Coronary artery (tissue), 2 donors: ENCODE measurements around the gene PDCD1.
"Not testable (repeated sequence)": the region's sequence is repeated elsewhere in the genome, so short reads cannot be mapped to it uniquely, and the experiment has no call there.

Experiments used
- DNase-seq: peaks from one replicate; pipeline ENCODE4 v3.0.0-alpha.2; 2017; ENCODE audit warnings: low spot score
- H3K27ac ChIP-seq, 2 donors: fragments of 200-600 bp; sonication (generic); one replicate each; pipeline ENCODE4 v1.5.1; 2016 to 2019
- H3K4me3 ChIP-seq: fragments of 200-600 bp; sonication (generic); 2 replicates; pipeline ENCODE4 v1.5.1; 2016; ENCODE audit warnings: mild to moderate bottlenecking, moderate library complexity
- TF ChIP-seq, protein P1 (sequence below): fragments of 200-600 bp; sonication (generic); IDR thresholded peaks from one replicate; pipeline ENCODE4 v1.5.1; 2019; ENCODE audit warnings: antibody characterized with exemption

Gene PDCD1

DNA sequence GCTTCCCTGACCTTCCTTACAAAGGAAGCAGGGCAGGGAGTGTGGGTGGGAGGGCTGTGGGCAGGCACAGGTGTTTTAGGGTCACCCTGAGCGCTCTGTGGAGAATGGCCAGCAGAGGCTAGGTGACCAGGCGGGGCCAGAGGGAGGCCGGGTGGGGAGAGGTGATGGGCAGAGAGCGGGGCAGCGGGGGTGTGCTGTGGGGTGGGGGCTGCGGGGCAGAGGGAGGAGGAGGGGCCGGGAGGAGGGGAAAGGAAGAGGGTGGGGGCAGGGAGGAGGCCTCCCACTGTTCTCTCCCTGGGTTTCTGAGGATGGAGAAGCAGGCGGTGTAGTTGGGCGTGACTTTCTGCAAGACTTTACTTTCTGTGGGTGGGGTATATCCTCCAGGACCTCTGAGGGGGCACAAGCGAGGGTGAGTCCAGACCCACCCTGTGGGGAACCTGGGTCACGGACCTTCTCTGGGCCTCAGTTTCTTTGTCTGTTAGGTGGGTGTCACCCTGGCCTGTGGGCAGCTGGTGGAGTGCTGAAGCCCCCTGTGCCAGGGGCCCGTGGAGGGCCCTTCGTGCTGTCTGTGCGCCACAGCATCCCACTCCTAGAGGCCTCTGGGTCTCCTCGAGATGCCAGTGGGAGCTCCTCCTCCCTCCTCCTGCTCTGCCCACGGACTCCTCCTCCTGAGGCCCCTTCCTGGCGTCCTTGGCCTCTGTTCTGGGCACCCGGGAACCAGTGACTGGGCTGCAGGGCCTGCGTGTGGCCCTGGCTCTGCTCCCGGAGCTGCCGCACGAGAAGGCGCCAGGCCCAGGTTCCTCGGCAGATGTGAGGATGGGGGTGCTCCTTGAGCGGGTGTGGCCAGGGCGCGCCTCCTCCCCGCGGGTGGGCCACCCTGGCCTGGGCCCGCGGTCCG, 56.0 kb downstream of the PDCD1 start:
- Histone ChIP-seq H3K4me3 (peak overlapping the region; percentile 77), H3K27ac (no peak overlapping the region)
- TF ChIP-seq, protein P1, sequence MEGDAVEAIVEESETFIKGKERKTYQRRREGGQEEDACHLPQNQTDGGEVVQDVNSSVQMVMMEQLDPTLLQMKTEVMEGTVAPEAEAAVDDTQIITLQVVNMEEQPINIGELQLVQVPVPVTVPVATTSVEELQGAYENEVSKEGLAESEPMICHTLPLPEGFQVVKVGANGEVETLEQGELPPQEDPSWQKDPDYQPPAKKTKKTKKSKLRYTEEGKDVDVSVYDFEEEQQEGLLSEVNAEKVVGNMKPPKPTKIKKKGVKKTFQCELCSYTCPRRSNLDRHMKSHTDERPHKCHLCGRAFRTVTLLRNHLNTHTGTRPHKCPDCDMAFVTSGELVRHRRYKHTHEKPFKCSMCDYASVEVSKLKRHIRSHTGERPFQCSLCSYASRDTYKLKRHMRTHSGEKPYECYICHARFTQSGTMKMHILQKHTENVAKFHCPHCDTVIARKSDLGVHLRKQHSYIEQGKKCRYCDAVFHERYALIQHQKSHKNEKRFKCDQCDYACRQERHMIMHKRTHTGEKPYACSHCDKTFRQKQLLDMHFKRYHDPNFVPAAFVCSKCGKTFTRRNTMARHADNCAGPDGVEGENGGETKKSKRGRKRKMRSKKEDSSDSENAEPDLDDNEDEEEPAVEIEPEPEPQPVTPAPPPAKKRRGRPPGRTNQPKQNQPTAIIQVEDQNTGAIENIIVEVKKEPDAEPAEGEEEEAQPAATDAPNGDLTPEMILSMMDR = no peak
- peak; percentile 69 for DNase-seq

DNA sequence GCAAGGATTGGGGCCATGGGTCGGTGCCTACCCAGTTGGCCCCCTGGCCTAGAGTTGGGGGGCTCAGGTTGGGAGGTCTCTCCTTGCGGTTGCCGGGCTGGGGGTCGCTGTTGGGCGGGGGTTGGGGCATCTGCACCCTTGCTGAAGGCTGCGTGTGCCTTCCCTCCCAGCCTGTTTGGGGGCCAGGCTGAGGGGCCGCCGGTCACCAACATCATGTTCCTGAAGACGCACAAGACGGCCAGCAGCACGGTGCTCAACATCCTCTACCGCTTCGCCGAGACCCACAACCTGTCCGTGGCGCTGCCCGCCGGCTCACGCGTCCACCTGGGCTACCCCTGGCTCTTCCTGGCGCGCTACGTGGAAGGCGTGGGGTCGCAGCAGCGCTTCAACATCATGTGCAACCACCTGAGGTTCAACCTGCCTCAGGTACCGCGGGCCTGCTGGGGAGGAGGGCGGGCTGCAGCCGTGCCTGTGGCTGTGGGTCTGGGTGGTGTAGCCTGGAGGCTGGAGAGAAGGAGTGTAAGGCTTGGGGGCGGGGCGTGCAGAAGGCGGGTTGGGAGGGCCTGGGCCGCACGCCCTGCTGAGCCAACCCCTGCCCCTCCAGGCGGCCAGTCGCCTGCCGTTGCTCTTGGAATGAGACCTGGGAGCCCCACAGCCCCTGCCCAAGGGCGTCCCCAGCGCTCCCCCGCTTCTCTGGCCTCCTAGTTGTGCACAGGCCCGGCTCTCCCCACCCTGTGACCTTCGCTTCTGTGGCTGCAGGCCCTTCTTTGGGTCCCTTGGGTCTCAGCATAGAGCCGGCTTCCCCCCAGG, 56.9 kb downstream of the PDCD1 start:
- DNase-seq = no peak
- Histone ChIP-seq H3K27ac (no peak overlapping the region), H3K4me3 (no peak overlapping the region)
- TF ChIP-seq, protein P1 = no peak

DNA sequence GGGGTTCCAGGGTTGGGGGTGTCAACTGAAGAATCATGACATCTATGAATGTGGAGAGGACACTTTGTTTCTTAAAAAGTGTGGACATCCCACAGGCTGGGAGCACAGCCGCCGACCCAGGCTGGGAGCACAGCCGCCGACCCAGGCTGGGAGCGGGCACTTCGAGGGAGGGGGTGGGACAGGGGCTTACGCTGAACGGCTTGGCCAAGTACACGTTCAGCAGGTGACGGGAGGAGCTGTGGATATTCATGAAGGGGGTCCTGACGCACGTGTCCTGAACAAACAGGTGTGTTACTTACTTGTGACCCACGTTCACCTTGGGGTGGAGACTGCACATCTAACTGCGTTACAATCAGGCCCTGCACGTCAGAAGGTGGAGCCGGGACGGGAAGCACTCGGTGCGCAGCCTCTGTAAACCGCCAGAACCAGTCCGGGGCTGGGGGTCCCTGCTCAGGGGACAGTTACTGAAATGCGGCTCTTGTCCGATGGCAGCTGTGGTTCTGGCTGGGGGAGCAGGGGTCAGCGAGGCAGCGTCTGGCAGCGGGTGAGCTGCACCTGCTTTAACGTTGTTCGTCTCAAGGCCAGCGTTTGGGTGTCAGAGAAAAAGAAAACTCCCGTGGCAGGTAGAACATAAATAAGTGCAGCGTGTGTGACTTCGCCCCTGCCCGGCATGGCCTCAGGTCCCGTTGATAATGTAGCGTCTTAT, 58.3 kb downstream of the PDCD1 start:
- not testable (repeated sequence) for H3K4me3 ChIP-seq, DNase-seq, H3K27ac ChIP-seq
